Left ventricle myocardium inferior (tissue), 1 donor: ENCODE data around the gene DCHS1. TPM values are rescaled to one million over a fixed set of nuclear protein-coding genes. Genes with fewer than 3 reads are reported as not detected.
"Not testable (repeated sequence)": the region's sequence is repeated elsewhere in the genome, so short reads cannot be mapped to it uniquely, and the experiment has no call there.

Source experiments
- DNase-seq: peaks from one replicate; pipeline ENCODE4 v3.0.0-alpha.2; 2020
- H3K27ac ChIP-seq: fragments of 200-600 bp; replicated peaks from 2 replicates; pipeline ENCODE4 v1.8.0; 2021
- H3K27me3 ChIP-seq: fragments of 200-600 bp; 2 replicates; pipeline ENCODE4 v1.8.0; 2021; ENCODE audit warnings: low read depth
- H3K36me3 ChIP-seq: fragments of 200-600 bp; 2 replicates; pipeline ENCODE4 v1.8.0; 2021
- H3K4me1 ChIP-seq: fragments of 200-600 bp; 2 replicates; pipeline ENCODE4 v1.8.0; 2021
- H3K4me3 ChIP-seq: fragments of 200-600 bp; 2 replicates; pipeline ENCODE4 v1.8.0; 2021; ENCODE audit warnings: mild to moderate bottlenecking, moderate library complexity
- H3K9me3 ChIP-seq: fragments of 200-600 bp; replicated peaks from 2 replicates; pipeline ENCODE4 v1.8.0; 2021
- intact Hi-C: fragments of 100-400 bp; cut with micrococcal nuclease; formaldehyde crosslinking; loops from one replicate; pipeline ENCODE4 v1.11.0; 2022
- total RNA-seq: library from RNA; stranded (reverse); fragmentation: NEBNext Ultra II Directional; extraction: Animal tissue kit (Norgen Biotek cat#: 25700); gene quantifications from one replicate; pipeline ENCODE4 v1.2.1, GENCODE V29; 2021
- TF ChIP-seq, protein P1 (sequence below): fragments of 200-600 bp; IDR thresholded peaks from 2 replicates; pipeline ENCODE4 v1.8.0; 2021; ENCODE audit warnings: antibody characterized with exemption, mild to moderate bottlenecking, borderline replicate concordance
- donor health status: DM: no; HTN: yes; CAD: no; lungs with severe emphysema.

DCHS1 gene
- total RNA-seq, 1 donor from 2014 or later = 9.5 TPM

DNA sequence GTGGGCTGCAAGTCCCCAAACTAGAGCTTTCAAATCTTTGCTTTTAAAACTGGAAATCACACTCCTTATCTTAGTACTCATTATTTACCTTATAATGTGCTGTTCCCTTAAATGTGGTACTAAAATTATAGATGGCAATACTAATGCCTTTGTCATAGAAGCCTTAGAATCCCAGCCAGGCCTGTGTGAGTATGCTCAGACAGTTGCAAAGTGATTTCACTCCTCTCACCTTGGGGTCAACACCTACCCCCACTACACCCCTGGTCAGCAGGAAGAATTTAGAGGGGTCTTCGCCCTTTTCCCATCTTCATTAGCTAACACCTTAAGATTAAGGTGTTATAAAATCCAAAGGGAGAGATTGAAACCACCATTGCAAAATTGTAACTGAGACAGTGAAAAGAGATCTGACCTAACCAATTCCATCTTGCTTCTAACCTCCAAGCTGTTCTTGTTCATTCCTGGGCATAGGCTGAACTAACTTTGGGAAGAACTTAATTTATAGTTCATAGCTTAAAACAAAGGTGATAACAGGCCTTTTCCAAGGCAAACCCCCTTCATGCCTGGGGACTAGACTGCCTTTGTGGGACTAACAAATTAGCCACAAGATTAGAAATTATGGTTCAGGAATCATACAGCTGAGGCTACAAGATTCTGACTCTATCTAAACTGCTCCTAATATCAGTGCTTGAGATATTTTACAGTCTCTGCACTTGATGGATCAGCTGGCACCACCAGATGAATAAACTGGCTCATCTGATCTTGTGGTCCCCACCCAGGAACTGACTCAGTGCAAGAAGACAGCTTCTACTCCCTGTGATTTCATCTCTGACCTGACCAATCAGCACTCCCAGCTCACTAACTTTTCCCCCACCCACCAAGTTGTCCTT, 38.0 kb upstream of the DCHS1 start:
- Histone ChIP-seq H3K27ac (peak overlapping the region; percentile 90), H3K36me3 (no peaks in the 10 kb centered on the region), H3K4me3 (no peak overlapping the region), H3K4me1 (peaks cover 36% of the 10 kb centered on the region), H3K27me3 (no peaks in the 10 kb centered on the region), H3K9me3 (no peaks in the 10 kb centered on the region)
- TF ChIP-seq, protein P1, sequence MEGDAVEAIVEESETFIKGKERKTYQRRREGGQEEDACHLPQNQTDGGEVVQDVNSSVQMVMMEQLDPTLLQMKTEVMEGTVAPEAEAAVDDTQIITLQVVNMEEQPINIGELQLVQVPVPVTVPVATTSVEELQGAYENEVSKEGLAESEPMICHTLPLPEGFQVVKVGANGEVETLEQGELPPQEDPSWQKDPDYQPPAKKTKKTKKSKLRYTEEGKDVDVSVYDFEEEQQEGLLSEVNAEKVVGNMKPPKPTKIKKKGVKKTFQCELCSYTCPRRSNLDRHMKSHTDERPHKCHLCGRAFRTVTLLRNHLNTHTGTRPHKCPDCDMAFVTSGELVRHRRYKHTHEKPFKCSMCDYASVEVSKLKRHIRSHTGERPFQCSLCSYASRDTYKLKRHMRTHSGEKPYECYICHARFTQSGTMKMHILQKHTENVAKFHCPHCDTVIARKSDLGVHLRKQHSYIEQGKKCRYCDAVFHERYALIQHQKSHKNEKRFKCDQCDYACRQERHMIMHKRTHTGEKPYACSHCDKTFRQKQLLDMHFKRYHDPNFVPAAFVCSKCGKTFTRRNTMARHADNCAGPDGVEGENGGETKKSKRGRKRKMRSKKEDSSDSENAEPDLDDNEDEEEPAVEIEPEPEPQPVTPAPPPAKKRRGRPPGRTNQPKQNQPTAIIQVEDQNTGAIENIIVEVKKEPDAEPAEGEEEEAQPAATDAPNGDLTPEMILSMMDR = no peak
- DNase-seq = no peak
- intact Hi-C loops = no loop called here

DNA sequence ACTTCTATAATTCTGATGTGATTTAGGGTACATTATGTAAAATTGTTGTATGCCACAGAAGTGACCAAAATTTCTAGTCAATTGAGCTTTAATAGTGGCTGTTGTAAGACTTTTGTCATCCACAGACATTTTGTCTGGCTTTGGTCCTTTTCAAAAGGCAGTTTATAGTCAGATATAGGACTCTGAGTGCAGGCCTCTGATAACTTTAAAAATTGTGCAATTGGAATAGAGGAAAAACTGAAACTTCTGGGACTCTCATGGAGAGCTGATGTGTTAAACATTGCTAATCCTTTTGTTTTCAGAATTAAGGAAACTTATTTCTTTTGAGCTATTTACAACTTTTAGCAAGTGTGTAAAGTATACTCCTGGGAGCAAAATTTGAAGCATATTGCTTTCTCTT, 36.5 kb upstream of the DCHS1 start:
- intact Hi-C loops = no loop called here
- TF ChIP-seq, protein P1 = no peak
- peaks cover 36% of the 10 kb centered on the region for H3K4me1 ChIP-seq
- H3K9me3 ChIP-seq = no peaks in the 10 kb centered on the region
- no peaks in the 10 kb centered on the region for H3K27me3 ChIP-seq
- no peaks in the 10 kb centered on the region for H3K36me3 ChIP-seq
- peak overlapping the region; percentile 90 for H3K27ac ChIP-seq
- H3K4me3 ChIP-seq = no peak overlapping the region
- no peak for DNase-seq

DNA sequence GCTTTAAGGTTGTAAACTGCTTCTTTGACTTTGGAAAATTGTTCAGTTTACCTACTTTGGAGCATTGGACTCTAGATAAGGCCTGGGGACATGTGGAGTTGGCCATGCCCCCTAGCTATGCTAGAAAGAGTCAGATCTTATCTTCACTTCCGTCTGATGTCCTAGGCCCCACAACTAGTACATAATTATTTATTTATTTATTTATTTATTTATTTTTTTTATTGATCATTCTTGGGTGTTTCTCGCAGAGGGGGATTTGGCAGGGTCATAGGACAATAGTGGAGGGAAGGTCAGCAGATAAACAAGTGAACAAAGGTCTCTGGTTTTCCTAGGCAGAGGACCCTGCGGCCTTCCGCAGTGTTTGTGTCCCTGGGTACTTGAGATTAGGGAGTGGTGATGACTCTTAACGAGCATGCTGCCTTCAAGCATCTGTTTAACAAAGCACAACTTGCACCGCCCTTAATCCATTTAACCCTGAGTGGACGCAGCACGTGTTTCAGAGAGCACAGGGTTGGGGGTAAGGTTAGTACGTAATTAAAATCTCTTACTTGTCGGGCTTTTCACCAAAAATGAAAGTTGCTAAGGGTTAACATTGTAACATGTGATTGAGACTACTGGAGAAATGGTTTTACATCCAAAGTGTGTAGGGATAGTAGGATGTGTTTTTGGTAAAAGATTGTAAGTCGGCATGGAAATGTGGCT, 35.0 kb upstream of the DCHS1 start:
- H3K9me3 ChIP-seq, H3K36me3 ChIP-seq, H3K27ac ChIP-seq, H3K4me3 ChIP-seq, intact Hi-C loops, H3K27me3 ChIP-seq, DNase-seq: not testable (repeated sequence)
- H3K4me1 ChIP-seq = peaks cover 24% of the 10 kb centered on the region

DNA sequence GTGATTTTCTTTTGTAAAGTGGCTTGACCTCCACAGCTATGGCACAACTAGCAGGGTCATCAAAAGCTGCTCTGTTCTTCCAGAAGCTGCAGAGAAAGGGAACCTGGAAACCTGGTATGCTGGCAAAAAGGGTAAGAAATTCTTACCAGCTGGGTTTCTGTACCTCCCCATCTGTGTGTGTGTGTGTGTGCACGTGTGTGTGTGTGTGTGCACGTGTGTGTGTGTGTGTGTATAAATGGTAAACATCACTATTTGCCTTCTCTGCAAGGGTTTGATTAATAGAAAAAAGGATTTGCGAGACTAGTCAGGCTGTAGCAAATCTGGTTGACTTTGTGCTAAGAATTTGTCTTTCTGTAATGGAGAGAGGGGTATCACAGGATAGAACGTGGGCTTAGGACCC, 32.3 kb upstream of the DCHS1 start:
- H3K4me1 ChIP-seq = peaks cover 9% of the 10 kb centered on the region
- no peaks in the 10 kb centered on the region for H3K9me3 ChIP-seq
- H3K27ac ChIP-seq = no peak overlapping the region
- DNase-seq = no peak
- TF ChIP-seq, protein P1 = no peak
- H3K4me3 ChIP-seq = no peak overlapping the region
- intact Hi-C loops = loop anchor here (10.0 kb wide), 1 partner anchor 153 kb away; no protein-coding TSS in a partner anchor
- H3K36me3 ChIP-seq = no peaks in the 10 kb centered on the region
- no peaks in the 10 kb centered on the region for H3K27me3 ChIP-seq

DNA sequence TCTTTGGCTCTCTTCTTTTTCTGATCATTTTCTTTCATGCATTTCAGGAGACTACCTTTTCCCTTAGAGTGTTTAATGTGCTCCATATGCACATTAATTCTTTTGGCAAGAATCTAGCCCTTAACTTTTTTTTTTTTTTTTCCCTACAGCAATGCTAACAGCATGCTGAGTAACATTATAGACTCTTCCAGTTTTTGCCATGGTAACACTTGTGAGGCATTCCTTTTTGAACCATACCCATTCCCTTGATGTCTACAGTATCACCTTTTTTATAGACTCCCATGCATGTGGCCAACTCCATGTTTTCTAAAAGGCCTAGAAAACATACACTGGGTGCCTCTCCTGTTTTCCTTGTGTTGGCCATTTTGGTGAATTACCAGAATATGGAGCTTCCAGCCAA, 30.4 kb upstream of the DCHS1 start:
- no peak overlapping the region for H3K27ac ChIP-seq
- TF ChIP-seq, protein P1 = no peak
- intact Hi-C loops = loop anchor here (10.0 kb wide), 1 partner anchor 151 kb away; no protein-coding TSS in a partner anchor
- no peak overlapping the region for H3K4me3 ChIP-seq
- H3K4me1 ChIP-seq = peaks cover 28% of the 10 kb centered on the region
- no peaks in the 10 kb centered on the region for H3K27me3 ChIP-seq
- no peaks in the 10 kb centered on the region for H3K9me3 ChIP-seq
- DNase-seq = no peak
- H3K36me3 ChIP-seq = peaks cover 6% of the 10 kb centered on the region

DNA sequence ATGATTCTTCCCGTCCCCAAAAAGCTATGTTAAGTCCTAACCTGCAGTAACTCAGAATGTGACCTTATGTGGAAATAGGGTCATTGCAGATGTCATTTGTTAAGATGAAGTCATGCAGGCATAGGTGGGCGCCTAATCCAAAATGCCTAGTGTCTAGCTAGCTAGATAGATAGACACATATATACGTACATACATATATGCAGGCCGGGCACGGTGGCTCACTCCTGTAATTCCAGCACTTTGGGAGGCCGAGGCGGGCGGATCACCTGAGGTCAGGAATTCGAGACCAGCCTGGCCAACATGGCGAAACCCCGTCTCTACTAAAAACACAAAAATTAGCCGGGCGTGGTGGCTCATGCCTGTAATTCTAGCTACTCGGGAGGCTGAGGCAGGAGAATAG, 28.5 kb upstream of the DCHS1 start:
- H3K27me3 ChIP-seq, DNase-seq, H3K36me3 ChIP-seq, H3K9me3 ChIP-seq: not testable (repeated sequence)
- Histone ChIP-seq H3K4me1 (peaks cover 36% of the 10 kb centered on the region), H3K27ac (peak overlapping the region; percentile 93), H3K4me3 (peak overlapping the region; percentile 72)
- intact Hi-C loops = loop anchor here (10.0 kb wide), 1 partner anchor 149 kb away; no protein-coding TSS in a partner anchor
